ENCODE data around the gene GSTT2B.
"Not testable (repeated sequence)": the region's sequence is repeated elsewhere in the genome, so short reads cannot be mapped to it uniquely, and the experiment has no call there.

The GSTT2B gene

DNA sequence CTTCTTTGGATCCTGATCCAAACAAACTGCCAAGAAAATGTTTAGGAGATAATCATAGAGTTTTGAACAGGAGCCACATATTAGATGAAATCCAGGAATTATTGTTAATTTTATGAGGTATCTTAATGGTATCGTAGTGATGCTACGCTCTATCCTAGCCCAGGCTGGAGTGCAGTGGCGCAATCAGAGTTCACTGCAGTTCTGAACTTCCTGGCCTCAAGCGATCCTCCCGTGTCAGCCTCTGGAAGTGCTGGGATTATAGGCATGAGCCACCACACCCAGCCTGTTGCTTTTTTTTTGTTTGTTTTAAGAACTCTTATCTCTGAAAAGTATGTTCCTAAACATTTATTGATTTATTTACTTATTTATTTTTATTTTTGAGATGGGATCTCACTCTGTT is 41.9 kb upstream of the GSTT2B start:
- TF ChIP-seq CTCF (IDR thresholded peaks at IDR 0.05; ENCODE audit: low read depth, low read length) = no peak
- no peak for DNase-seq
- H3K4me3 ChIP-seq (ENCODE audit: low read depth, low read length) = no peak overlapping the region

GRCh38 chr22:24002272-24002671 is 41.3 kb upstream of the GSTT2B start:
- no peaks in the 10 kb centered on the region for H3K36me3 ChIP-seq
- H3K4me3 ChIP-seq (ENCODE audit: low read depth, low read length) = no peak overlapping the region
- H3K9me3 ChIP-seq (ENCODE audit: severe bottlenecking) = no peaks in the 10 kb centered on the region
- no peak for TF ChIP-seq CTCF (IDR thresholded peaks at IDR 0.05; ENCODE audit: low read depth, low read length)
- H3K27ac ChIP-seq = no peak overlapping the region
- no peaks in the 10 kb centered on the region for H3K27me3 ChIP-seq (ENCODE audit: insufficient read depth, low read depth, severe bottlenecking)
- DNase-seq = no peak

More for the DNA sequence above, 41.9 kb upstream of the GSTT2B start:
- no peaks in the 10 kb centered on the region for H3K27me3 ChIP-seq (ENCODE audit: insufficient read depth, low read depth, severe bottlenecking)
- no peak overlapping the region for H3K27ac ChIP-seq
- no peaks in the 10 kb centered on the region for H3K9me3 ChIP-seq (ENCODE audit: severe bottlenecking)
- H3K36me3 ChIP-seq = no peaks in the 10 kb centered on the region

- TF ChIP-seq CTCF (IDR thresholded peaks at IDR 0.05; ENCODE audit: low read depth, low read length) = no peak
- H3K9me3 ChIP-seq (ENCODE audit: severe bottlenecking) = no peaks in the 10 kb centered on the region
- H3K36me3 ChIP-seq = no peaks in the 10 kb centered on the region
- no peaks in the 10 kb centered on the region for H3K27me3 ChIP-seq (ENCODE audit: insufficient read depth, low read depth, severe bottlenecking)
- H3K4me3 ChIP-seq (ENCODE audit: low read depth, low read length) = no peak overlapping the region
- H3K27ac ChIP-seq = no peak overlapping the region
- no peak for DNase-seq
These were observed 40.3 kb upstream of the GSTT2B start for GRCh38 chr22:24001314-24001713.

GRCh38 chr22:23999779-24000178 is 38.8 kb upstream of the GSTT2B start:
- not testable (repeated sequence) for H3K4me3 ChIP-seq (ENCODE audit: low read depth, low read length); H3K27me3 ChIP-seq (ENCODE audit: insufficient read depth, low read depth, severe bottlenecking); H3K9me3 ChIP-seq (ENCODE audit: severe bottlenecking); H3K36me3 ChIP-seq; H3K27ac ChIP-seq; DNase-seq

DNA sequence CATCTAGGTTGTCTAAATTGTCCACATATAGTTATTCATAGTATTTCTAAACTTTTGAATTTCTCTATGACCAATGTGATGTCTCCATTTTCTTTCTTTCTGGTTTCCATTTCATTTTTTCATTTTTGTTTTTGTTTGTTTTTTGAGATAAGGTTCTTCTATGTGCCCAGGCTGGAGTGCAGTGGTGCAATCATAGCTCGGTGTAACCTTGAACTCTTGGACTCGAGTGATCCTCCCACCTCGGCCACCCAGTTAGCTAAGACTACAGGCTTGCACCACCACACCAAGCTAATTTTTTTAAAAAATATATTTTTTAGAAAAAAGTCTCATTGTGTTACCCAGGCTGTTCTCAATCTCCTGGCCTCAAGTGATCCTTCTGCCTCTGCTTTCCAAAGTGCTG is 36.1 kb upstream of the GSTT2B start:
- Histone ChIP-seq H3K4me3 (ENCODE audit: low read depth, low read length) (no peak overlapping the region), H3K27me3 (ENCODE audit: insufficient read depth, low read depth, severe bottlenecking) (no peaks in the 10 kb centered on the region), H3K9me3 (ENCODE audit: severe bottlenecking) (no peaks in the 10 kb centered on the region), H3K36me3 (no peaks in the 10 kb centered on the region), H3K27ac (no peak overlapping the region)
- TF ChIP-seq CTCF (IDR thresholded peaks at IDR 0.05; ENCODE audit: low read depth, low read length) = no peak
- no peak for DNase-seq

DNA sequence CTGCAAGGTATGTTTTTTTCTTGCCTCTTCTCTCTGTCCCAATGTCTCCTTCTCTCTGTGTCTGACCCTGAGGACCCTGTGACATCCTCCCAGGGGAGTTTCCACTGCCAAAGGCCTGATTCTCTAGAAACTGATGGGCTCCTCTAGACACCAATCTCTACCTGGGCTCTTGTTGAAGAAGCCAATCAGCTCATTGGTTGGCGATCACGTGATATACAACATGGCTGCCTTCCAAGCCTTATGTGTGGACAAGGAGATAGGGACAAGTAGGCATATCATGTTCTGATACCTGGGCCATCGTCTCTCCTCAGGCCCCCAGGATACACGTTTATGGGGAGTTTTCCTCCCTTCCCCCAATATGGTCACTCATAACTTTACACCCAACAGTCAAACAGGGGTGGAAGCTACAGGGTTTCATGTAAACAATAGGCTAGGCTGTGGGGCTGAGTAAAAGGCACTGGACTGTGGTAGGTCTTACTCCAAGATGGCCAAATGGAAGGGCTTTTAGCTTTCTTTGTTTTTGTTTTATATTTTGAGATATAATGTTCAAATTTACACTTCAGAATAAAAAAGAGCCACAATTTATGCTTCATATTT is 32.7 kb upstream of the GSTT2B start:
- not testable (repeated sequence) for H3K27me3 ChIP-seq (ENCODE audit: insufficient read depth, low read depth, severe bottlenecking); H3K9me3 ChIP-seq (ENCODE audit: severe bottlenecking); DNase-seq; H3K4me3 ChIP-seq (ENCODE audit: low read depth, low read length); H3K36me3 ChIP-seq; H3K27ac ChIP-seq

DNA sequence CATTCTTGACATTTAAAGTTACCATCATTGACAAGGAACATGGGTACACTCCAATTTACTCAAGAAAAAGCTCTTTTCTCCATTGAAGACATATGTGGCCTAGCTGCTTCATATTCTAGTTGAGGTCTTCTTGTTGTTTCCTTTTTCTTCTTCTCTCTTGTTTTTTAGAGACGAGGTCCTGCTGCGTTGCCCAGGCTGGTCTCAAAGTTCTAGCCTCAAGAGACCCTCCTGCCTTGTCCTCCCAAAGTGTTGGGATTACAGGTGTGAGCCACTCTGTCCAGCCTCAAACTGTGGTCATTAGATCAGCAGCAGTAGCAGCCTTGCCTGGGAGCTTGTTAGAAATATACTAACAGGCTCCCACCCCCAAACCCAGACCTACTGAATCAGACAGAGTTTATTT is 32.1 kb upstream of the GSTT2B start:
- H3K36me3 ChIP-seq; H3K9me3 ChIP-seq (ENCODE audit: severe bottlenecking); H3K4me3 ChIP-seq (ENCODE audit: low read depth, low read length); H3K27ac ChIP-seq; DNase-seq; H3K27me3 ChIP-seq (ENCODE audit: insufficient read depth, low read depth, severe bottlenecking): not testable (repeated sequence)

DNA sequence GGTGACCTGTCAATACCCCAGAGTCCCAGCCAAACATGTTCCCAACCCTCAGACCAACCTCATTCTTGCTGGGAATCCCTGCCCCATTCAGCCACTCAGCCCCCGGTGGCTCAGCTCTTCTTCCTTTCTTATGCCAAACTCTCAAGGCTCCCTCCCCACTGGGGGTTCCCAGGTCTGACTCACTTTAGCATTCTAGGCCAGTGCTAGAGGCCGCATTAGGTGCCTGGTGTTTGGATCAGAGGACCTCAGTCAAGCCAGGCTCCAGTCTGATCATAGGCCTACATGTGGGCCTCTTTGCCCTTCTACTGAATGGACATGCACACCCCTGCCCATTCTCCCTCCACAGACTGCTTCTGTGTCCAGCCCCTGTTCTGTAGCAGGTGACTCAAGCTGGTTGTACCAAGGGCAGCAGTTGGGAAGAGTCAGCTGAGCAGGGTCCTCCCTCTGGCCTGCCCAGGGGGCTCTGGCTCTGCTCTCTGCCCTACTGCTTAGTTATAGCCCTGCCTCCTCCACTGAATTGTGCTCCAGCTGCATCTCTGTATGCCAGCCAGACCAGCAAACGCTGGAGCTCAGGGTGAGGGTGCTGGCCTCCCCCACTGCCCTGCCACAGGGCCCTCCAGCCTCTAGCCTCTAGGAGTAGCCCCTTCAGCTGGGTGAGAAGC is 28.7 kb upstream of the GSTT2B start:
- not testable (repeated sequence) for H3K4me3 ChIP-seq (ENCODE audit: low read depth, low read length); DNase-seq; H3K27me3 ChIP-seq (ENCODE audit: insufficient read depth, low read depth, severe bottlenecking)

GRCh38 chr22:23986538-23987178 is 25.7 kb upstream of the GSTT2B start:
- not testable (repeated sequence) for H3K36me3 ChIP-seq; DNase-seq; H3K4me3 ChIP-seq (ENCODE audit: low read depth, low read length)

More for the DNA sequence above, 28.7 kb upstream of the GSTT2B start:
- H3K9me3 ChIP-seq (ENCODE audit: severe bottlenecking); H3K36me3 ChIP-seq; H3K27ac ChIP-seq: not testable (repeated sequence)

DNA sequence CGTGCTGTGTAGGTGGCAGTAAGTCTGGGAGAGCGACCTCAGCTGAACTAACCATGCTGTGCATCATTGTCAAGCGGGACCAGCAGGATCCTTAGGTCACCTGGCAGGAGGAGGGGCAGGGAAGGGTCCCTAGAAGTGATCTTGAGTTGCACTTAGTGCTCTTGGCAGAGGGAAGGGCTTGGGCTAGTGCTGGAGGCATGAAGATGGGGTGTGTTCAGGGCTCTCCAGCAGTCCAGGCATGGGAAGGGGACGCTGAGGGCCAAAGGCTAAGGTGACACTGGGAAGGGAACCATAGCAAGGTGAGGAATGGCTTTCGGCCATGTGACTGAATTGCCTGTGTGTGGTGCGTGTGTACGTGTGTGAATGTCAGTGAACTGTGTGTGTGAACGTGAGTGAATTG is 25.1 kb upstream of the GSTT2B start:
- H3K27ac ChIP-seq; H3K4me3 ChIP-seq (ENCODE audit: low read depth, low read length); H3K36me3 ChIP-seq; H3K27me3 ChIP-seq (ENCODE audit: insufficient read depth, low read depth, severe bottlenecking); H3K9me3 ChIP-seq (ENCODE audit: severe bottlenecking); DNase-seq: not testable (repeated sequence)

More at GRCh38 chr22:23986538-23987178, 25.7 kb upstream of the GSTT2B start:
- not testable (repeated sequence) for H3K27me3 ChIP-seq (ENCODE audit: insufficient read depth, low read depth, severe bottlenecking); H3K9me3 ChIP-seq (ENCODE audit: severe bottlenecking); H3K27ac ChIP-seq

All from WERI-Rb-1 (cell line).